Measurements from ENCODE around the gene CD274.
A peak's percentile ranks its signal among the peaks of the same experiment; 100 is the strongest.
"Not testable (repeated sequence)": the region's sequence is repeated elsewhere in the genome, so short reads cannot be mapped to it uniquely, and the experiment has no call there.

Gene CD274

DNA sequence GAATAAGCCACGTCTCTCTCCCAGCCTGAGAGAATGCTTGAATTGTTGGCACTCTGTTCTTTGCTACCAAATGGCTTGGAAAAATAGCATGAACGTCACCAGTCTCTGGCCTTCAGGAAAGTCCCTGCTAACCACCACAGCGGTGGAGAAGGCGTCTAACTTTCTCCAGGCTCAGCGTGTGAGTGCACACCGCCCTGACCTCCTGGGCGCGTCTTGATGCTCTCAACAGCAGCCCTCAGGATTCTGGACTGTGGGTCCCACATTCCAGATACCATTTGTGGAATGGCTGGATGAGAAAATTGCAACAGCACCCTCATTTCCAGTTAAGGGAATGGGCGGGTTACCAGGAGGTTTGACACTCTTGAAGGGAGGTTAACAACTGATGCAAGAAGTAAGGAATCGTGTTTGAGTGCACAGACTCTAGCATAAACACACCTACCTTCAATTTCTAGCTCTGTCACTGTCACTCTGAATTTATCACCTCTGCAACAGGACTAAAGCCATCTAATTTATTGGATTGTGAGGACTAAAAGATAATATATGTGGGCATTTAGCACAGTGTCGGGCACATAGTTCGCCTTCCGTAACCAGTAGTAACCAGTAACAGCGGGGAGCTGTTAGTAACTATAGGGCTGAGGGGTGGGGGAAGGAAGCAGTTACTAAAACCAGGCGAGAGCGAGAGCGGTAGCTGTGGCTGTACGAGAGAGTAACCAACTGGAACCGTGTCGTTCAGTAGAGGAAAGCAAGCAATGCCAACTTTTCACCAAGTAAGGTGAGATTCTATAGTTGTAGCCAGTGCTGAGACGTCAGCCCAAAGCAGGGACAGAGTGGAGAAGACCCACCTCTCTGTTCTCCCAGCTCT lies 11.8 kb upstream of the CD274 start:
- DNase-seq: peak; percentile 79

DNA sequence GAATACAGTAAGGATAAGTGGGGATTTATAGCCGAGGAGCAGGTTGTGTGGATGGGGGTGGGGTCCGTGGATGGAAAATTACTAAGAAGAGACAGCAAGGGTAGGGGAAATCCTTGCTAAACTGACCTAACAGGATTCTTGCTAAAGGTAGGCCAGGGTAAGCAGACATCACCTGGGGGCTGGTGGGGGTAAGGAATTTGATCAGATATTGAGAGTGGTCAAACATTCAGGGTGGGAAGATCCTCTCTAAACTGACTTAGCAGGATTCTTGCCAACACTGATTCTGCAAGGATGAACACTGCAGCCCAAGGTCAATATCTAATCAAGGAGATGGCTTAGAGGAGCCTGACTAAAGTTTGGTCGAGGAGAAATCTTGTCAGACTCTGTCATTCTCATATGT lies 9.9 kb upstream of the CD274 start:
- no peak for DNase-seq

DNA sequence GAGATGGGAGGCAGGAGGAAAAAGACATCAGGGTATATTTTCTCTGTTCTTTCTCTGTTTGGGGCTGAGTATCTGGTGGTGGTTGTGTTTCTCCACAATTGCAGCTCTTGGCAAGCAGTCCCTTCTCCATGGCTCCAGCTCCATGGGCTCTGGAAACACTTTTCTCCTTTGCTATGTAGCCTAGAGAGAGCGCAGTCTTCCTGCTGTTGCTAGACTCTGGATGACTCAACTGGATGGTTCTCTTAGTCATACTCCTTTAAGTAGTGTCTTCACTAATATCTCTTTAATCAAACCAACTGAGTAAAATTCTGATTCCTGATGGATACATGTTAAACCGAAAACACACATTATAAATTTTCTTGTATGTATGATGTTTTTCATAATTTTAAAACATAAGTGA lies 9.3 kb upstream of the CD274 start:
- DNase-seq: no peak

DNA sequence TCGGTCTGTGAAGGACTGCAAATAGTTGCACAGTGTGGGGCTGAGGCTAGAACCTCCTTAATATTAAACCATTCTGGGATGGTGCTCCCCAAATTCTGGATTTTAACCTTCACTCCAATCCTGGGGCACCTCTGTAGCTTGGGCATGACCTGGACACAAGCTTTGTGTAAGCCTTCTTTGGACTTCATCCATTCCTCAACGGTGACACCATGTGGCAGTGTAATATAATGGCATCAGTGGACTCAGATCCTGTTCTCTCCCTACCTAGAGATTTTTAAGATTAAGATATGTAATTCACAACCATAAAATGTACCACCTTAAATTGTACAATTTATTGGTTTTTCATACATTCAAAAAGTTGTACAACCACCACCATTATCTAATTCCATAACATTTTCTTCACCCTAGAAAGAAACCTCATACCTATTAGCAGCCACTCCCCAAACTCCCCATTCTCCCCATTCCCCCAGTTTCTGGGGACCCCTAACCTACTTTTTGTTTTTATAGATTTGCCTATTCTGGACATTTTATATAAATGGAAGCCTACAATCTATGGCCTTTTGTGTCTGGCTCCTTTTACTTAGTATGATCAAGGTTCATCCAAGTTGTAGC lies 7.8 kb upstream of the CD274 start:
- DNase-seq: peak; percentile 70

DNA sequence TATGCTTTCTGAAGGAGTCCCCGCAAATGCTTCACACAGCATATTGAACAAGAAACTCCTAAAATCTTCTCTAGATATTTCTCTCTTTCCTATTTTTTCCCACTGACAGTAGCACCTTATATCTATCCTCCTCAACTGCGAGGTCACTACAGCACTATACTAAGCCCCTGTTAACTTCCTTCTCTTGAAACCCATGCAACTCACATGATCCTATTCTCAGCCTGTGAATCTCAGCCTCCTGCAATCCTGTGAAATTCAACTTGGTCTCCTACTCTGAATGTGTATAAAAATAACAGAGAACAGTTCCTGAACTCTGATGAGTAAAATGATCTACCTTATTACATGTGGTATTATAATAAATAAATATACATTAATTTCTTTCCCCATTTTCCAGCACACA lies 6.5 kb upstream of the CD274 start:
- DNase-seq: no peak

DNA sequence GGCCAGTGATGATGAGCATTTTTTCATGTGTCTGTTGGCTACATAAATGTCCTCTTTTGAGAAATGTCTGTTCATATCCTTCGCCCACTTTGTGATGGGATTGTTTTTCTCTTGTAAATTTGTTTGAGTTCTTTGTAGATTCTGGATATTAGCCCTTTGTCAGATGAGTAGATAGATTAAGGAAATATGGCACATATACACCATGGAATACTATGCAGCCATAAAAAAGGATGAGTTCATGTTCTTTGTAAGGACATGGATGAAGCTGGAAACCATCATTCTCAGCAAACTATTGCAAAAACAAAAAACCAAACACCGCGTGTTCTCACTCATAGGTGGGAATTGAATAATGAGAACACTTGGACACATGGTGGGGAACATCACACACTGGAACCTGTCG lies 5.2 kb upstream of the CD274 start:
- DNase-seq: not testable (repeated sequence)

DNA sequence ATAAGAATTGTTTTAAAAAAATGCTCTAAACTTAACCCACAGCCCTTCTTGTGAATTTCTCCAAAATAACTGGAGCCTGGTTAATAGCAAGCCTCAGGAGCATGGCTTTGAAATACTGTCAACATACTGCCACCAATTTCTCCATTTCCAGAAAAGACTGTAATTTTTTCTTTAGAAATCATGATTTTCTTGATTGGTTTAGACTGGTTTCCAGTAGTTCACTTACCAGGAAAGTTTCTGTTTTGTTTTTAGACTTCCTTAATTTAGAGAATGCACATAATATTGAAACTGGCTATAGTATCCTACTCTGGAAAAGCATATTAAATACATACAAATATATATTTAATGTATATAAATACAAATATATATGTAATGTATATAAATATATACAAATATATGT lies 4.5 kb upstream of the CD274 start:
- DNase-seq: no peak

DNA sequence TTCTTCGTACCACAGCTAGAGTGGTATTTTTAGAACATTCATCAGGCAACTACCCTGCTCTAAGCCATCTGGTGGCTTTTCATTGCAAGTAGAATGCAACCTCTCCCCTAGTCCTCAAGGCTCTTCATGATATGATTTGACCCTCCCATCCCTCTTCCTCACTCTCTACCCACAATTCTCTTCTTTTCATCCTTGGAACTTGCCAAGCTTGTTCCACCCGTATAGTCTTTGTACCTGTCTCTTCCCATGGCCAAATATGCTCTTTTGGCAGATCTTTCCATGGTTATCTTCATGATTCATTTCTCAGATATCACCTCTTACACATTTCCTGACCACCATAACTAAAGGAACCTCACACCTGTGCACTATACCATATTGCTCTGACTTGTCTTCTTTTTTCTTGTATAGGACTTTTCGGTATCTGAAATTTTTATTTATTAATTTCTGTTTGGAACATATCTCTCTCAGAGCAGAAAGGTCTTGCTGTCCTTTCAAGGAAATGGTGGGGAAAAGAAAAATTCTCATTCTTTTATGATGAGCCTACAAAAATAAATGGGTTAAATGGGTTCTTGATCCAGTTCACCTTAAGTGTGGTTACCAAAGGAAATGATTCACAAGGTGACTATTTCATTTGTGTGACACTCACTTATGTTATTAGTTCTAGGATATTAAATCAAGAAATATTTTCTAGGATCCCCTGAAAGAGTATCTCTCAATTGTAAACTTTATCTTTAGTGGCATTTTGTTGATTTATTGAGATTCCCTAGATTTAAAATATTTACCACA lies 3.7 kb upstream of the CD274 start:
- DNase-seq: no peak

DNA sequence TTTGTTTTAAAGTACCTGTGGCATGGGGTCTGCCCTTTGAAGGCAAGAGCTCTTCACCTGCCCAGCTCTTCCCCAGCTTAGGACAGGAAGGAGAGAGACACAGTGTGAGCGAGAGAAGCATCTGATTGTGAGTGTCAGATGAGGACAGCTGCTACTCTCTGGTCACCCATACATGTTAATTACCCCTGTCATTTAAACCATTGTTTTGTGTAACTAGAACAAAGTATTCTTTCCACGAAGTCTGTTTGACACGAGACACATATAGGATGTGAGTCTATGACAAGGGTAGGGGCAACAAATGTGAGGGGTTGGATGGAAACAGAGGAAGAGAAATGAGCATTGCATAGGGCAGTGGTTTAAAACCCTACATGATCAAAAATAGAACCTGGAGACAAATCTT lies 3.0 kb upstream of the CD274 start:
- no peak for DNase-seq

DNA sequence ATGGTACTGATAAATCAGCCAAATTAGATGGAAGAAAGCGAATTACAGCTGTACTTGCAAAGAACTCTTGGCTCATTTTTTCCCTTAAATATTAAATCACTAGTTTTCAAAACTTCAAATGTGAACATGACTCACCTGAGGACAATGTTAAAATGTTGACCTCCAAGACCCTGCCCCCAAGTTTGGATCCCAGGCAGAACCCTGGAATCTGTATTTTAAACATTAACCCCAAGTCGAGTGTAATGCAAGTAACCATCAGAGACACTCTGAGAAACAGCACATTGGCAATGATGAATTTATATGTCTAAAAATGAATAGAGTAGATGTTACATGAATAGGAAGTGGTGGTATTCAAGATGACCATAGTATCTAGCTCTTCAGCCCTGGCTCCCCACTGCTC lies 2.3 kb upstream of the CD274 start:
- DNase-seq: no peak

DNA sequence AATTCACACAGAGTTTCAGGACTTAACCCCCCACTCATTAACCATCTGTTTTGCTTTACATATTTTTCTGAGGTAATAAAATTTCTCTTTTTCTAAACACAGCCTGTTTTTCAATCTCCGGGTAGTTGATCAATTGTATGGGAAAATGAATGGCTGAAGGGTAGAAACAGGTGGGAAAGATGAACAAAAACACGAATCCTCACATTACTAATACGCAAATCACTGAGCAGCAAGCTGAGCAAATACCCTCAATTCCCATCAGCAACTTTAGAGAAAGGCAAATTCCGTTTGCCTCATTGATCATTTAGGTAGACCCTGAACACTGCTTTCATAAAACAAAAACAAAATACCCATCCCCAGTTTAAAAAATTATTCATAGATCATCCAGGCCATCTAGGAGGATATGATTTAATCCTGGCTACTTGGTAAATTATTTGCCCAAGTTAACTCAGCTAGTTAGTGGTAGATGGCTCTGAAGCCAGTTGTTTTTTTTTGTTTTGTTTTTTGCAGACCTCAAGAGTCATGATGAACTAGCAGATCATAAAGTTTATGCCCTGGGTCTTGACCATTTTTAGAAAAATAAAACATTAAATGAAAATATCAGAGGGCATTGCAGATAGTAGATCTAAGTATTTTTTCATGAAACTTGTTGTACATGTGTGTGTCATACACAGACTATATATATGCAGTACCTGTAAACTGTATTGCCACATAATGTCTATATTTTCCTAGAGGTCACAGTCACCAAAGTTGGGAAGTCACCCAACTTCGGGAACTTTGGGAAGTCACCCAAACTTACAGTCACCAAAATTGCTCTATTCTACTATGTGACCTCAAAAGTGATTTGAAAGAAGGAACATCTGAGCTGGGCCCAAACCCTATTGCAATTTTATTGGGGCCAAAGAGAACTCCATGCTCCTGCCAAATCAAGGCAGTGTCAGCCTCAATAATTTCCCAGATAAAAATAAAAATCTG lies 1.6 kb upstream of the CD274 start:
- DNase-seq: no peak

DNA sequence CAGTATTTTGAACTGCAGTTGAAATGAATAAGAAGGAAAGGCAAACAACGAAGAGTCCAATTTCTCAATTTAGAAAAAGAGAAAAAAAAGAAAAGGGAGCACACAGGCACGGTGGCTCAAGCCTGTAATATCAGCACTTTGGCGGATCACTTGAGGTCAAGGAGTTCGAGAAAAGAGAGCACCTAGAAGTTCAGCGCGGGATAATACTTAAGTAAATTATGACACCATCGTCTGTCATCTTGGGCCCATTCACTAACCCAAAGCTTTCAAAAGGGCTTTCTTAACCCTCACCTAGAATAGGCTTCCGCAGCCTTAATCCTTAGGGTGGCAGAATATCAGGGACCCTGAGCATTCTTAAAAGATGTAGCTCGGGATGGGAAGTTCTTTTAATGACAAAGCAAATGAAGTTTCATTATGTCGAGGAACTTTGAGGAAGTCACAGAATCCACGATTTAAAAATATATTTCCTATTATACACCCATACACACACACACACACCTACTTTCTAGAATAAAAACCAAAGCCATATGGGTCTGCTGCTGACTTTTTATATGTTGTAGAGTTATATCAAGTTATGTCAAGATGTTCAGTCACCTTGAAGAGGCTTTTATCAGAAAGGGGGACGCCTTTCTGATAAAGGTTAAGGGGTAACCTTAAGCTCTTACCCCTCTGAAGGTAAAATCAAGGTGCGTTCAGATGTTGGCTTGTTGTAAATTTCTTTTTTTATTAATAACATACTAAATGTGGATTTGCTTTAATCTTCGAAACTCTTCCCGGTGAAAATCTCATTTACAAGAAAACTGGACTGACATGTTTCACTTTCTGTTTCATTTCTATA lies 602 bp upstream of the CD274 start:
- DNase-seq: no peak

DNA sequence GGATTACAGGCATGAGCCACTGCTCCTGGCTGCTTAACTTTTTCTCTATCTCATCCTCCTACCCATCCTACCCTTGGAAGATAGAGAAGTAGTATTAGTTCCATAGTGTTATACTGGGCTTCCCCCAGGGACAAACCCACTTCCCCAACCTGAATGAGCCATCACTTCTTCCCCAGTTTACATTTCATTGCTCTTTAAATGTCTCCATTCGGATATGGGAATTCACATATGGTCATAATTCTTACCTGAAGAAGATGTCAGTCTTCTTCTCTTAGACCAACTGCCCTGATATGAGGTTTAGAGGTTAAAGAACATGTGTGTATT lies 1.9 kb downstream of the CD274 start:
- DNase-seq: no peak

DNA sequence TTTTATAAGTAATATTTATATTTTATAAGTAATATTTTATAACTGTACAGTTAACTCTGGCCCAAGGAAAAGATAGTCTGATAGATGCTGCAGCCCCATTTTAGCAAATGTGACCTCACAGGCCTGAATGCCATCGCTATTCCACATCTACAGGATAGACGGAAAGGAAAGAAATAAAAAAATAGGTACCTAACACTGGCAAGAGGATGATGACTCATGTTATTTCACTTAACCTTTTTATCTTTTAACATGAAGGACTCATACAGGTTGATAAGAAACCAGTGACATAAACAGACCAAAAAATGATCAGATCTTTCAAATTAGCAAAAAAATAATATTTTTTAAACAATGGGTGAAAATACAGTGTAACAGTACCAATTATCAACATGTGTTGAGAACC lies 2.7 kb downstream of the CD274 start:
- DNase-seq: no peak

DNA sequence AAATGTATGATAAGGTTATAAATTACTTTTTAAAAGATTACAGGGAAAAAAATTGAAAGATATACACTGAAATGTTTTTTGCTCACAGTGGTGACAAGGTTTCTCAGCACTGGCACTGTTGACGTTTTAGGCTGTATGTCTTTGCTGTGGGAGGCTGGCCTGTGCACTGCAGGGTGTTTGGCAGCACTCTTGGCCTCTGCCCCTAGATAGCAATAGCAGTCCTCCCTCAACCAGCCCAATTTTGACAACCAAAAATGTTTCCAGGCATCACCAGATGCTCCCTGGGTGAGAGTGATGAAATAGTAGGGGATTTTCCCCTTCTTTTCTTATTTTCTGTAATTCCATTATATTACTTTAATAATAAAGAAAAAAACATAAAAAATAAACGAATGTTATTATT lies 3.3 kb downstream of the CD274 start:
- peak; percentile 68 for DNase-seq

DNA sequence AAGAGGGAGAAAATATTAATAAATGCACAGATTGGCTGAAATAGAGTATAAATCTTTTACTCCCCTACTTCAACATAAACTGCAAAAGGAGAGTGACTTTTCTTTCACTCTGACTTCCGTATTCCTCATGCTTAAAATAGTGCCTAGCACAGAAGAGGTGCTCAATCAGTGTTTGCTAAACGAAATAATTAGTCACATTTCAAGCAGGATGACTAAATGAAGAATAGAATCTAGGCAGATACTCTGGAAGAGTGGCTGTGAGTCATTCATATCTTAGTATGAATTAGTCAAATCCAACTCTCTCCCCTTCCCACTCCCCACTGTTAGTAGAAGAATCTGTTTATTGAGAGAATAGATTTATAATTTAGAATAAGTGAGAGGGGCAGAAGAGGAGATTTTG lies 4.8 kb downstream of the CD274 start:
- peak; percentile 87 for DNase-seq

DNA sequence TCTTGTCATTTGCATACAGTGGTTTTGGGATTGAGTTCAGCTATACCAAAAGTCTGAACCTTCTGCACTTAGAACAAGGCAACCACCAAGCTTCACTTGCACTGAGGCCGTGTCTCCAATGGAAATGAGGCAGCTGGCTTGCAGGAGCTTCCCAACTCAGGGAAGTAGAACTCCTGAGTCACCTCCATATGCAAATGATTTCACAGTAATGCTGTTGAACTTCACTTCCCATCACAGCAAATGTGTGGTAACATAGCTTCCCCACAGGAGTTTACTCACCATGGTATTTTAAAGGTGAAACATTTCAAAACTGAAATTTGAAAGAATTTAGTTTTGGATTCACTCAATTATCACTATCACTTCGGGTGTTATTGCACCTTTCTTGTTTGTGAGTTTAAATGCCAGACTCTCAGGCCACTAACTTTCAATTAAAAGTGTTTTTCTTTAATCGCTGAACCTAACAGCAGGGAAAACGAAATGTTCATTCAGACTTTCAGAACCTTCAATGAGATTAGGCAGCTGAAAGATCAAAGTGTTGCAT lies 9.0 kb downstream of the CD274 start:
- peak; percentile 88 for DNase-seq

DNA sequence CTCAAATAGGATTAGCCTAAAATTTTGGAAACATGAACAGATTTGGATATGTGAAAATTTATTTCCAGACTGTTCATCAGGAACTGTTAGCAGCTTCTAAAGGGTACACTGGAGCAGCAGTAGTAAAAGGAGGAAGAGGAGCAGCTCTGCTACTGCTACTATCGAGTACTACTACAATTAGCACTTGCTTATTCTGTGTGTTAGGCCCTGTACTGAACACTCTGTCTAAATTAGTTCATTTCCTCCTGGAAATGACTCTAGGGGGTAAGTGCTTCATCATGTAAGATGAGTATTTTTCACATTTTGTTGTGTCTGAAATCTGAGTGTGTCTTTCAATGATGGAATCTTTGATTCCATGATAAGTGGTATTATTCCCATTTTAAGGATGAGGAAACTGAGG lies 9.8 kb downstream of the CD274 start:
- DNase-seq: no peak

DNA sequence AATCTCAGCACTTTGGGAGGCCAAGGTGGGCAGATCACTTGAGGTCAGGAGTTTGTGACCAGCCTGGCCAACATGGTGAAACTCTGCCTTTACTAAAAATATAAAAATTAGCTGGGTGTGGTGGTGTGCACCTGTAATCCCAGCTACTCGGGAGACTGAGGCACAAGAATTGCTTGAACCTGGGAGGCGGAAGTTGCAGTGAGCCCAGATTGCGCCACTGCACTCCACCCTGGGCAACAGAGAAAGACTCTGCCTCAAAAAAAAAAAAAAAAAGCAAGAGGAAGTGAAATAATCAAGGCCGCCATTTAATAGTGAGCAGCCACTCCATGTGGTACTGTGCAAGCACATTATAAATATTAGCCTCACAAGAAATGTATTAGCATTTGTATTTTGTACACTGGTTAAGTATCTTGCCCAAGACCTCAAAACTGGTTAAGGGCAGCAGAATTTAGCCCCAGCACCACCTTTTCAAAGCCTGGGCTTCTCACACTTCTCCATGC lies 14.5 kb downstream of the CD274 start:
- DNase-seq: not testable (repeated sequence)

DNA sequence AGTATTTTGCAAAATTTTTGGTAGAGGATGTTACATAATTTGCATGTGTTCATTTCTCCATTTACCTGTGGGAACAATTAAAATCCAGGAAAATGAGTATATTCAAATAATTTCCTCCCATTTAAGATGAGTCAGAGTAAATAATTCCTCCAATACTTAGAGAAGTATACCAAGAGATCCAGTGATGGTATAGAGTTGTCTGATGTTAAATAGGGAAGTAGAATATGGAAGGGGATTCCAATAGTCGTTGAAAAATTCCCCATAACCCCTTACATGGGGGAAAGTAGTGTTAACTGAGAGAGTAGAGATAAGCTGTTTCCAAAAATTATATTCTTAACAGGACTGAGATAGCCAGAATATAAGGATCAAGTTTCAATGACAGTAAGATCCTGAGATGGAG lies 15.7 kb downstream of the CD274 start:
- no peak for DNase-seq

DNA sequence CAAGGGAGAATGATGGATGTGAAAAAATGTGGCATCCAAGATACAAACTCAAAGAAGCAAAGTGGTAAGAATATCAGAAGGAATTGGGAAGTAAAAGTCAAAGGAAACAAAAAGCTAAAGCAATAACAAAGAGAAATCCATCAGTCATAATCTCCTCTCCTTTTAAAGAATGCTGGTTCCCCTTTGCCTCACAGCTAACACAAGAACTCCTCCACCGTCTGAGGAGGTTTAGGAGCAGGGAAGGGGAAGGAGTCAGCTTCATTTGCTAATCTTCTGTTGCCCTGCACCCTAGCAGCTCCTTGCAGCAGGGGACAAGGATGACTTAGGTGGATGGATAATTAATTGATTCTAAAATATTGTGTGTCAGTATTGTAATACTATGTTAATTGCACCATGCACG lies 16.4 kb downstream of the CD274 start:
- DNase-seq: no peak

Measured in activated CD4-positive, alpha-beta T cell treated with anti-CD3 and anti-CD28 coated beads, Interleukin-10, Interleukin-2, amounts not matched to agents 100 ng/mL and 50 ng/mL, durations not matched to agents 16 hours and 8 hours (primary cell).